Measurements from ENCODE around the gene HKDC1.
"Not testable (repeated sequence)": the region's sequence is repeated elsewhere in the genome, so short reads cannot be mapped to it uniquely, and the experiment has no call there.

HKDC1 gene

GRCh38 chr10:69220041-69220451 is at the start of gene HKDC1:
Gene HKDC1, plus strand, starts transcription at chr10:69220332. Its CDS starts 104 bp downstream, at chr10:69220436.
- no peak for ATAC-seq

GRCh38 chr10:69172241-69172982 is 47.7 kb upstream of the HKDC1 start:
- ATAC-seq, result no peak

DNA sequence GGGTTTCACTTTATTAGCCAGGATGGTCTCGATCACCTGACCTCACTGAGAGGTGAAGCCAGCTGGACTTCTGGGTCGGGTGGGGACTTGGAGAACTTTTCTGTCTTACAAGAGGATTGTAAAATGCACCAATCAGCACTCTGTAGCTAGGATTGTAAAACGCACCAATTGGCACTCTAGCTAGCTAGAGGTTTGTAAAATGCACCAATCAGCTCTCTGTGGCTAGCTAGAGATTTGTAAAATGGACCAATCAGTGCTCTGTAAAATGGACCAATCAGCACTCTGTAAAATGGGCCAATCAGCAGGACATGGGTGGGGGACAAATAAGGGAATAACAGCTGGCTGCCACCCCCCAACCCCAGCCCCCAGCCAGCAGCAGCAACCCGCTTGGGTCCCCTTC is 44.8 kb upstream of the HKDC1 start:
- not testable (repeated sequence) for ATAC-seq

DNA sequence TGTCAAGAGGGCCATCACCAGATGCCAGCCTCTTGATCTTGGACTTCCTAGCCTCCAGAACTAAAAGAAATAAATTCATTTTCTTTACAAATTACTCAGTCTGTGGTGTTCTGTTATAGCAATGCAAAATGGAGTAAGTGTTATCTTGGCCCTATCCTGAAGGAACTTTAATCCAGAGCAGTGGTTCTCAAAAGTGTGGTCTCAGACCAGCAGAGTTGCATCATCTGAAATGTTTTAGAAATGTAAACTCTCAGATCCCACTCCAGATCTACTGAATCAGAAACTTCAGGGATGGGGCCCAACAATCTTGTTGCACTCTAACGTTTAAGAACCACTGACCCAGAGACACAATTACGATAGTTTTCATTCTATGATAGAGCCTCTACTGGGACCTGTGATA is 43.3 kb upstream of the HKDC1 start:
- ATAC-seq, result no peak

GRCh38 chr10:69179089-69179742 is 40.9 kb upstream of the HKDC1 start:
- ATAC-seq, result peak; percentile 39 to 50

DNA sequence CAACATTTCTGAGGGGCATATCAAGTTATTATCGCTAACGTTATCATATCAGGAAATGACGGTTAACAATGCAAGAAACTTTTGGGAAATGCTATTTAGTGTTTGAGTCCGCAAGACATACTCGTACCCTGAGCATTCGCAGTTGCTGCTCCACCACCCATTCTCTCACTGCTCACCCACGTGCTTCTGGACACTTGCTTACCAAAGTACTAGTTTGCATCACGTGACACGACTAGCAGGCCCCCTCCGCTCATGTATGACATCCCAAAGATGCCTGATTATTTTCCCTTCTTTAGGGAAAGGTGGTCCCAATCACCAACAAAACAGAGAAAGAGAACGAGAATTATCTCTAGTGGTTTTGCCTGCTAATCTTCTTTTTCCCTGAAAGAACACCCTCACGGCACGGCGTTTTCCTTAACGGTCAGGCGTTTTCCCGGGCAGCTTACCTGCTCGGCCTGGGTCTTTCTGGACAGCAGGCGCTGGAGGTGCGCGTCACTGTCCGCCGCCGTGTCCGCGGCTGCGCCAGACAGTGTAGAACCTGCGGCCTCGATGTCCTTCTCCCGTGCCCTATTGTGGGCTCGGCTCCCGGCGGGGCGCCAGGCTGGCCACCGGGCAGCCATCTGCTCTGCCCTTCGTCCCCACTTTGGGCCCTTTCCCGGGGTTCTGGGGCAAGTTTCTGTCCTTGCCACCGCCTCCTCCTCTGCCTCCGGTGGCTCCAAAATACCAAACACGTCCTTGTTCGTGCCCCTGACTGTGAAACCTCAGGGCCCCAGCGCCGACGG is 40.2 kb upstream of the HKDC1 start, which contains the start of gene SUPV3L1:
Gene SUPV3L1 (plus strand): TSS at position 492 of the 782 bp plus-strand sequence. CDS start 58 bp downstream, at position 550.
- peak; percentile 83 to 87 for ATAC-seq

GRCh38 chr10:69180525-69181204 is 39.5 kb upstream of the HKDC1 start:
- ATAC-seq, result peak; percentile 33 to 53

DNA sequence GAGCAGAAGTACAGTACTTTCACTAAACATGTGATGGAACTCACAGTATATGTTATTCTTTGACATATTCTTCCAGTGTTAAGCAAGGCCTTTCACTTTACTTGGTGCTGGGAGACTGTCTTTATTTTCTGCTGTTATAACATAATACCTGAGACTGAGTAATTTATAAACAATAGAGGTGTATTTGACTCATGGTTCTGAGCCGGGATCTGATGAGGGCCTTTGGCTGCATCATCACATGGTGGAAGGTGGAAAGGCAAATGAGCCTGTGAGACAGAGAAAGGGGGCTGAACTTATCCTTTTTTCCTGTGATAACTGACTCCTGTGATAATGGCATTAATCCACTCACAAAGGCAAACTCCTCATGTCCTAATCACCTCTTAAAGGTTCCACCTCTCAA is 38.7 kb upstream of the HKDC1 start:
- ATAC-seq, result no peak

GRCh38 chr10:69182005-69182404 is 38.1 kb upstream of the HKDC1 start:
- no peak for ATAC-seq

DNA sequence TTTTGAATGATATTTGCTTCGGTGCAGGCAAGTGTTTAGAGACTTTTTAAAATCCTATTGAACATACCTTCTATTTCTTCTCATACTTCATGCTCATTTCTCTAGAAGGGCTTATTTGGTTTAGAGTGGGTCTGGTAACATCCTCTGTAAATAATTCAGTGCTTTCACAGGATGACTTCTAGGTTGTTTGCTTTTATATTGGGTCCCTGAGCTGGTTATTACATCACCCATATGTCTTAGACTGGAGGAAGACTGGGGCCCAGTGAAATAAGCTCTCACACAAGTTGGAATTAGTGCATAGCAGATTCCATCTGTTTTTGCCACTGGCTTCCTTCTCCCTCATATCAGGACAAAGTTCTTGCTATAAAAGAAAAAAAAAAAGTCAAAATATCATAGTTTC is 33.6 kb upstream of the HKDC1 start:
- no peak for ATAC-seq

GRCh38 chr10:69201045-69201444 is 19.1 kb upstream of the HKDC1 start:
- ATAC-seq, result no peak

DNA sequence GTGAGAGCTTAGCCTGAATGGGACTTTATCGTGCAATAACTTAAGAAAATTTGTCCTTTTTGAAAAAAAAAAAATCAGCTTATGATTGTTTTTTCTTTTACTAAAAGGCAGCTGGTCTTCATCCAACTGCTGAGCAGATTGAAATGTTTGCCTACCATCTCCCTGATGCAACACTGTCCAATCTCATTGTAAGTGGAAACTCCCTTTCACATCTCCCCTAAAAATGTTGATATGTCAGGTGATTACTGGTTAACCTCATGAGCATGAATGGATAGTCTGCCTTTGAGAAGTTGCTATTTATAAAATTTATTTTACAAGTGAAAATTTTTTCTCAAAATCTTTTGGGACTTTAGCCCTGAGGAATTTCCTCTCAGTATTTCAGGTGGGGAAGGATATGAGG is 17.8 kb upstream of the HKDC1 start:
- ATAC-seq, result no peak

DNA sequence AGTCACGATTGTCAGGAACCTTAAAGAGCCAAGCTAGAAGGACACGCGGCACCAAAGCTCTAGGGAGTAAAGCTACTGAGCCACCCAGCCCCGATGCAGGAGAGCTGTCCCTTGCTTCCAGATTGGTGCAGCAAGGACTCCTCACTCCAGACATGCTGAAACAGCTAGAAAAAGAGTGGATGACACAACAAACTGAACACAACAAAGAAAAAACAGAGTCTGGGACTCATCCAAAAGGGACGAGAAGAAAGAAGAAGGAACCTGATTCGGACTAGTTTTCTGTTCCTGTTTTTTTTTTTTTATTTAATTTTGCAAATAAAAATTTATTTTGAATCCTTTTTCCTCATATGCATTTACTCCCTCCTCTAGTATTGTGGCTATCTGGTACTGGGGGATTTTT is 11.4 kb upstream of the HKDC1 start:
- no peak for ATAC-seq

DNA sequence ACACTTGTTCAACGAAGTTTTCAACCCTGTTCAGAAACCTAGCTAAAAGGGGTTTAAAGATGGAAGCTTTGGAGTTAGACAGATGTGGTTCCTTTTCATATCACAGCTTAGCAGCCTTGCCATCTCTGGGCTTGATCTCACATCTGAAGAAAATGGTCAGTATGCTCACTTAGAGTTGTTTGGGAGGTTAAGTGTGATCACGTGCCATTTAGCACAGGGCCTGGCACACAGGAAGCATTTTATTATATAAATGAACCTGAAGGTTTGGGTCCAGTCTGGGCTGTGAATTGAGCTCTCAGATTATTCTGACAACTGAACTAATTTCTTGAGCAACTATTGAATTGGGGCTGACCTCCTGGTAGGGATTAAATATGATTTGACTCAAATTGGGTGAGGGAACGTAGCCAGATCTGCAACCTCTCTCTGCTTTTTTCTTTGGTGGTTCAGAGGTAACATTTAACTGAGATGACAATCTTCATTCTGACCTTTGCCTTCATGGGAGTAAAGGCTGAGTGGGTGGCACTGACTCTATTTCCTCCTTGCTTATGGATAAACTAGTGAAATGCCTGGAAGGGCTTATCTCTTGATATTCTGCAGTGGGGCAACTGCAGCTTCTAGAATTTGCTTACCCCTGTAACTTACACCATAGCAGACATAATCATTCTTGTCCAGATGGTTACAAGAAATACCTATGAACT is 10.2 kb upstream of the HKDC1 start:
- no peak for ATAC-seq

GRCh38 chr10:69211104-69211503 is 9.0 kb upstream of the HKDC1 start:
- ATAC-seq, result no peak

- ATAC-seq, result no peak
Observed at GRCh38 chr10:69211524-69211923, 8.6 kb upstream of the HKDC1 start.

DNA sequence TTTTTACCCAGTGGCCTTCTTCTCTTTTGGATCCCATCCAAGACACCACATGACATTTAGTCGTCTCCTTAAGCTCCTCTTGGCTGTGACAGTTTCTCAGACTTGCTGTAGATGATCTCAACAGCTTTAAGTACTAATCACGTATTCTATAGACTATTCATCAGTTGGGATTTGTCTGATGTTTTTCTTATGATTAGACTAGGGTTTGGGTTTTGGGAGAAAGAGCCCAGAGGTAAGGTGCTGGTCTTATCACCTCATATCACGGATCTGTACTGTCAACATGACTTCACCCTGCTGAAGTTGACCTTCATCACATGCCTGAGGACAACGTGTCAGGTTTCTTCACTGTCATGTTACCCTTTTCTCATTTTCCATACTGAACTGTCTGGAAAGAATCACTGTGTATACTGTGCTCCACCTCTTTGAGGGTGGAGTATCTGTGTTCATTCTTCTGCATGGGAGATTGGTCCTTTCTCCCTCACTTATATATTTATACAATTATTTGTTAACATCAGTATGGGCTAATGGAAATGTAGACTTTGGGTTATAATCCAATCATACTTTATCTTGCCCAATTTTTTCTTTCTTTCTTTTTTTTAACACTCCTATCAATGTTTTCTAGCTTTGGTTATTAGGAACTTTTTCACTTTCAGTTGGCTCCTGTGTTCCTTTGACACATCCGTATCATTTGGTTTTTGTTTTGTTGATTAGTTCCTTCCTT is 6.4 kb upstream of the HKDC1 start:
- ATAC-seq, result no peak

DNA sequence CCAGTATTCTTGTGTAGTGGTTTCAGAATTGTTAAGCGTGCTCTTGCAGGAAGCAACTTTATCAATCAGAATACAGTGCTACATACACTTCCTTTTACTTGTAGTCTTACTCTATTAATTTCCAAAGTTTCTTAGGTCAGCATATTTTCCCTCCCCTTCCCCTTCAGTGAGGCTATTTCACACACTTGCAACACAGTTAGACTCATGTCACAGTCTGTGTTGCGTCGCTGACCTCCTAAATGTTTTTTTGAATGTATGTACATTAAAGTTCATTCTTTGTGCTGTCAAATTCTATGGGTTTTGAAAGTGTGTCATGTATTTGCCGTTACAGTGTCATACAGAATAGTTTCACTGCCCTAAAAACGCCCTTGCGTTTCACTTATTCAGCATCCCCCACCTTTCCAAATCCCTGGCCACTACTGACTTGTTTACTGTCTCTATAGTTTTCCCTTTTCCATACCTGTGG is 5.4 kb upstream of the HKDC1 start:
- ATAC-seq, result no peak

DNA sequence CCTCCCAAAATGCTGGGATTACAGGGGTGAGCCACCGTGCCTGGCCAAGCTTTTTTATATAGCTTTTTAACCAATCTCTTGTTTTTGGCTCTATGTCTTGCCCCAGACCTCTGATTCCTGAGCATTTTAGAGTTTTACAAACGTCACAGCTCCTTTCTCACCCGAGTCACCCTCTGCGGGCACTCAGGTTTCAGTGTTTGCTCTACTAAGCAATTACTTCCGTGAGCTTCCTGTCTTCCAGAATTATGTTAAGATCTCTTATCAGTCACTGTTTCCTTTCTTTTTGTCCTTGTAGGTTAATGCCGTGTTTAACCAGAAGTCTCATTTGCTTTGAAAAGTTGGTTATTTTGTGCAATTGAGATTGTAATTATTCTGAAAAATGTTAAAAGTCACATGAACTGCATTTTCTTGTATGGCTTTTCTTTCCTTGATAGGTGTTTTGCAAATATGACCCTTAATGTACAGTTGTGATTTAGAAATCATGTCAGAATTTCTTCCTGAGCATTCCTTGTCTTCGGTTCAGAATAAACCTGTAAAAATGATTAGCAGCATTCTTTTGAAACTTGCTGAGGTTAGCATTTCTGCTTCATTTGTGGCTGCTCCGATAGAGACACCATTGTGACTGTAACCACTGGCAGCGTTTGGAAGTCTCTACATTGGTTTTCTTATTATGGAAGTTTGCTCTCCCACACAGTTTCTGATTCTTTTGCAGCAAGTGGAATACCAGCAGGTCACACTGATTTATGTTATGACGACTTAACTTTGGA is 4.5 kb upstream of the HKDC1 start:
- no peak for ATAC-seq

DNA sequence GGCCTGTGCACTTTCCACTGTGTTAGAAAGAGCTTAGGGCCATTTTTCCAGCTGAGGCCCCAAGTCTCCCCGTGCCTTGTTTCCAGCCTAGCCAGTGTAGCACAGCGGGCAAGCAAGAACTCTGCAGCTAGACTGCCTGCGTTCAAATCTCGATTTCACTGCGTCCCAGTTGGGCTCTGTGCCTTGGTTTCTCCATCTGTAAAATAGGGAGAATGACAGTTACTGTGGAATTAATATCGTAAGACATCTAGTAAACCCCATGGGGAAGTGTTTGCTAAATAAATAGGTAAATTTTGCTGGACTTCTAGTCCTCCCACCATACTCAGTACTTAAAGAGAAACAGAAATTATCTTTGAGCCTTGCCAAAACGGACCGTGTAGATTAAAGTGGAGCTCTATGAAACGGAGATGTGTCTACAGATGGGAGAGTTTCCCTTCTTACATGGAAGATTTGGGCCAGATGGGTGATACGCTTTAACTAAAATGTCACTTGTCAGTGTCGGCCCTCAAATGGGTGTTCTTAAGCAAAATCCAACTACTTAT is 3.5 kb upstream of the HKDC1 start:
- no peak for ATAC-seq
